NCI-H345 treated with DMSO at 0.1 percent for 48 hours (cell line): ENCODE data around the gene ARHGAP10.
"Not testable (repeated sequence)": the region's sequence is repeated elsewhere in the genome, so short reads cannot be mapped to it uniquely, and the experiment has no call there.

Experiments
- DNase-seq: peaks from one replicate; lab custom pipeline; 2025; ENCODE audit not compliant: unreplicated experiment; lab: John Stamatoyannopoulos, UW

The ARHGAP10 gene

GRCh38 chr4:147980586-147980985 is 248.7 kb downstream of the ARHGAP10 start:
- no peak for DNase-seq

- DNase-seq, result no peak
Observed at GRCh38 chr4:147981305-147981704, 249.4 kb downstream of the ARHGAP10 start.

- DNase-seq, result no peak
Observed at GRCh38 chr4:147984065-147984777, 252.3 kb downstream of the ARHGAP10 start.

- DNase-seq, result no peak
Observed at GRCh38 chr4:147984778-147985138, 252.9 kb downstream of the ARHGAP10 start.

GRCh38 chr4:147985376-147985775 is 253.5 kb downstream of the ARHGAP10 start:
- no peak for DNase-seq

- DNase-seq, result no peak
Observed at GRCh38 chr4:147987252-147987651, 255.4 kb downstream of the ARHGAP10 start.

GRCh38 chr4:147991543-147992283 is 259.8 kb downstream of the ARHGAP10 start:
- DNase-seq, result no peak

GRCh38 chr4:147994076-147994475 is 262.2 kb downstream of the ARHGAP10 start:
- no peak for DNase-seq

GRCh38 chr4:147994491-147995385 is 262.9 kb downstream of the ARHGAP10 start:
- no peak for DNase-seq

GRCh38 chr4:147996859-147997258 is 265.0 kb downstream of the ARHGAP10 start:
- no peak for DNase-seq

- DNase-seq, result not testable (repeated sequence)
Observed at GRCh38 chr4:148000038-148000437, 268.1 kb downstream of the ARHGAP10 start.

- no peak for DNase-seq
Observed at GRCh38 chr4:148004228-148004857, 272.5 kb downstream of the ARHGAP10 start.

GRCh38 chr4:148006001-148006400 is 274.1 kb downstream of the ARHGAP10 start:
- no peak for DNase-seq

- DNase-seq, result no peak
Observed at GRCh38 chr4:148007314-148007760, 275.4 kb downstream of the ARHGAP10 start.

- no peak for DNase-seq
Observed at GRCh38 chr4:148007792-148008191, 275.9 kb downstream of the ARHGAP10 start.

- DNase-seq, result no peak
Observed at GRCh38 chr4:148015058-148015457, 283.2 kb downstream of the ARHGAP10 start.

GRCh38 chr4:148015468-148015867 is 283.6 kb downstream of the ARHGAP10 start:
- DNase-seq, result no peak

- DNase-seq, result no peak
Observed at GRCh38 chr4:148016063-148016637, 284.3 kb downstream of the ARHGAP10 start.

GRCh38 chr4:148017801-148018200 is 285.9 kb downstream of the ARHGAP10 start:
- no peak for DNase-seq

- DNase-seq, result no peak
Observed at GRCh38 chr4:148021686-148022085, 289.8 kb downstream of the ARHGAP10 start.

GRCh38 chr4:148022975-148023374 is 291.1 kb downstream of the ARHGAP10 start:
- no peak for DNase-seq
